T1000 (cell line): ENCODE measurements around the gene C19orf44.
A peak's percentile ranks its signal among the peaks of the same experiment; 100 is the strongest.
"Not testable (repeated sequence)": the region's sequence is repeated elsewhere in the genome, so short reads cannot be mapped to it uniquely, and the experiment has no call there.

ENCODE experiments used
- DNase-seq: peaks from one replicate; lab custom pipeline; 2025; ENCODE audit warnings: mixed read lengths; lab: John Stamatoyannopoulos, UW

The C19orf44 gene

DNA sequence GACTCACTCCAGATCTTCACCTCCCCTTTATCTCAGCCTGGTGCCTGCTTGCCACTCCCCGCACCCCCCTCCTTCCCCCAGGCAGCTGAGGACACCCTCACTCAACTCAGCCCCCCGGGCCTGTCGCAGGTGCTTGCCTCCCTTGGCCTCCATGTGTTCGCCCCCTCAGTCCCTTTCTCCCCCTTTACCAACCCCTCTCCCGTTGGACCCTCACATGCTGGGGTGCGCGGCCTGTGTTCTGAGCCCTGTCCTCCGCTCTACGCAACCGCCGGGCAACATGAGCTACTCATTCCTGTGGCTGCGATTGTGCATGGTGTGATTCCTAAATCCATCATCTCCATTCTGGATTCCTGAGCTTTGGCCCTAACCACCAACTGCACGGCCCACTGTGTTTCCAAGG, 40.9 kb downstream of the C19orf44 start:
- no peak for DNase-seq

DNA sequence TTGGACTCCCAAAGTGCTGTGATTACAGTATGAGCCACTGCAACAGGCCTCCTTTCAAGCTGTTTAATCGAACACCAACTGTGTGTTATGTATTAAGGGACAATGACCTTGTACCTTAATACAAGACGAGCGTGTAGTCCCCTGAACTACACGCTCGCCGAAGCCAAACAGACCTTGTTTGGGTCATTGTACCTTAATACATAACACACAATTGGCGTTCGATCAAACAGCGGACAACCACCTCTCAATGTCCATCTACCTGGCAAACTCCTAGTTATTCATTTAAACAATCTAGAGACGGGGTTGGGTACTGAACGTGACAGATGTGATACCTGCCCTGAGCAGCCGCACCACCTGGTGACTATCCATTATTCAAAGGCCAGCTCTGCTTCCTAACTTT, 44.8 kb downstream of the C19orf44 start:
- DNase-seq = no peak

DNA sequence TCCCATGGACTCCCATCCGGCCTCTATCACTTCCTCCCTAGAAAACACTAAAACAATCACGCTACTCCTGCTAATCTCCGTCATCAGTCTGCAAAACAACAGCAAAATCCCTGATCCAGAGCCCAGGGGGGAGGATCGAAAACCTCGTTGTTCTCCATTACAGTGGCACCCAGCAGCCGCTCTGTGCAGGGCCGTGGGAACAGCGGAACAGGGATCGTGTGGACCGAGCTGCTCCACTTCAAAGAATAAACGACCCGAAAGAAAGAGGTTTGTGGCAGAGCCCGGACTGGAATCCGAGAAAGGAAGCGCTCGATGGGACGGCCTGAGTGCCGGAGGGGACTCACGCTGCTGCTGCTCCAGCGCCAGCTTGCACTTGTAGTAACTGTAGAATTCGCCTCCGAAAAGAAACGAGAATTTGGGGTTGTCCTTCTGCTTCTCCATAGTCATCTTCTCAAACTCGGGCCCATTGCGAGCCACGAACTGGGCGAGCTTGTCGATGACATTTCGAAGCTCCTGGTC, 45.4 kb downstream of the C19orf44 start:
- no peak for DNase-seq

DNA sequence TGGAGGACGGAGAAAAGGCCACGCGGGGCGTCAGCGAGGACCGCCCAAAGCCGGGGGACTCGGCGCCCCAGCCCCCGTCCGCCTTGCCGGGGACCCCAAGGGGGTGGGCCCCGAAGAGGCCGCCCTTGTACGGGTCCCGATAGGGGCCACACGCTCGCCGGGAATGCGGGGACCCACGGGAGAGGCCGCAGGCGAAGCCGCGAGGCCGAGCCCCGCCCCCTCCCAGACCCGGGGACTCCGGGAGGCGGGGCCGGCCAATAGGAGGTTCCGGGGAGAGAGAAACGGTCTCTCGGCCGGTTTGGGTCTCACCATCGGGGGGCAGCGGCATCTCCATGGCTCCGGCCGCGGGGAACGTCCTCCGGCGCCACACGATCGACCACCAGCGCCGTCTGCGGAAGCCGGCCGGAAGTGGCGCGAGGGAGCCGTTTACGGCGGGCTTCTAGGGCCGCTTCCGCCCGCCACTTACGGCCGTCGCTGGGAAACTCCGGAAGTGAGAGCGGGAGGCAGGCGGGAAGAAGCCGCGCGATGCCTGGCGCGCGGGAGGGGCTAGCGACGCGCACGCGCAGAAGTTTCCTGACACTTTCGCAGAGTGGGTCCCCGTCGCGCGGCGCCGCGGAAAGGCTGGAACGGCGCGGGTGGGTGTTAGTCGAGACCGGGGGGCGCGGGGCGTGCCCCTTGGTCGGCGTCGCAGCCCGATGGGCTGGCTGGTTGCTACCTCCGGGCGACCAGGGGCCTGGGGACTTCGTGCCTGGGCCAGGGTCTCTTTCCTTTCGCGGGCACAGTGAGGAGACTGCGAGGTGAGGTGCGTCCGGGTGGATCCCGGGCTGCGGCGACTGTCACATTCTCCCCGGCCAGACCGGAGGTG, 46.1 kb downstream of the C19orf44 start, which contains the start of gene CHERP:
TSS of gene CHERP (minus strand) at position 393 of the 865 bp plus-strand sequence. CDS start at position 334, 59 bp downstream.
- DNase-seq = peak; percentile 89

DNA sequence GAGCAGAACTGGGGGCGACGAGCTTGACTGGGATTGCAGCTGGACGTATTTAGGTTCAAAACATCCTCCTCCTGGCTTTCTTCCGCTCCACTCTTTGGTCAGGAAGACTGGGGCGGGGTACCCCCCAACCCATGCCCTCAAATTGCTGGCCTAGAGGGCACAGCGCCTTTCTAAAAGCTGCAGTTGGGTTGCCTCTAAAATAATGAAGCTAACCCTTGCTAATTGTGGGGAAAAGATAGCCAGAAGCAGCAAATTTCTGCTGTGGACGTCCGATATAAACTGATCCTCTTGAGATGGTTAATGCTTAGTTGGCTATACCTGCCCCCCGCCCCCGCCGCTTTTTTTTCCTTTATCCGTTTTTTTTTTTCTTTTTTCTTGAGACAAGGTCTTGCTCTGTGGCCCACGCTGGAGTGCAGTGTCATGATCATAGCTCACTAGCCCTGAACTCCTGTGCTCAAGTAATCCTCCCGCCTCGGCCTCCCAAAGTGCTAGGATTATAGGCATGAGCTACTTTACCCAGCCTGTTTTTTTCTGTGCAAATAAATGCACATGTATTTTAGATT, 46.8 kb downstream of the C19orf44 start:
- no peak for DNase-seq

DNA sequence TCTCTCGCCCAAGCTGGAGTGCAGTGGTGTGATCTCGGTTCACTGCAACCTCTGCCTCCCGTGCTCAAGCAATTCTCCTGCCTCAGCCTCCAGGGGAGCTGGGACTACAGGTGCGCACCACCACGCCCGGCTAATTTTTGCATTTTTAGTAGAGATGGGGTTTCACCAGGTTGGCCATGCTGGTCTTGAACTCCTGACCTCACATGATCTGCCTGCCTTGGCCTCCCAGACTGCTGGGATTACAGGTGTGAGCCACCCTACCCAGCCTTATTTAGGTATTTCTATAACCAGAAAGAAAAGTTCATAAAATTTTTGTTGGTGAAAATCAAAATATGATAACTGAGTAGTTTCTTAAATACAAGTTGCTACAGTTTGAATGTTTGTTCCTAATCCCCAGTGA, 47.5 kb downstream of the C19orf44 start:
- not testable (repeated sequence) for DNase-seq

DNA sequence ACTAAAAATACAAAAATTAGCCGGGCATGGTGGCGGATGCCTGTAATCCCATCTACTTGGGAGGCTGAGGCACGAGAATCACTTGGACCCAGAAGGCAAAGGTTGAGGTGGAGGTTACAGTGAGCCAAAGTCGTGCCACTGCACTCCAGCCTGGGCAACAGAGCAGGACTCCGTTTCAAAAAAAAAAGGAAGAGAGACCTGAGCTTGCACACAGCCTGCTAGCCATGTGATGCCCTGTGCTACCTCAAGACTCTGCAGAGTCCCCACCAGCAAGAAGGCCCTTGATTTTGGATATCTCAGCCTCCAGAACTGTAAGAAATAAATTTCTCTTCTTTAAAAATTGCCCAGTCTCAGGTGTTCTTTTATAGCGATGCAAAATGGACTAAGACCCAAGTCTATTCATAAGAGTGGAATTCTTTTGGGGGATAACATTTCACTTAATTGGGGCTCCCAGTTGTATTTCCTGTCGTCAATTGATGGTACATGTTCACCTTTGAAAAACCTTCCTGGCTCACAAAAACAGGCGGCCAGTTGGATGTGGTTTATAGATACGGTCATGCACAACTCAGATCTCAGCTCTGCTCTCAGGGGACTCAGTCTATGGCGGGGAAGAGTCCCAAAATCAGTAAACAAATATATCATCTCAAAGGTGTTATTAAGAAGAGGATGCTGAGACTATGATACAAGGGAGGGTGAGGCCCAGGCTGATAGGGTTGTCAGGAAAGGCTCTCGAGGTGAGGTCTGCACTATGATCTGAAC, 48.5 kb downstream of the C19orf44 start:
- no peak for DNase-seq

DNA sequence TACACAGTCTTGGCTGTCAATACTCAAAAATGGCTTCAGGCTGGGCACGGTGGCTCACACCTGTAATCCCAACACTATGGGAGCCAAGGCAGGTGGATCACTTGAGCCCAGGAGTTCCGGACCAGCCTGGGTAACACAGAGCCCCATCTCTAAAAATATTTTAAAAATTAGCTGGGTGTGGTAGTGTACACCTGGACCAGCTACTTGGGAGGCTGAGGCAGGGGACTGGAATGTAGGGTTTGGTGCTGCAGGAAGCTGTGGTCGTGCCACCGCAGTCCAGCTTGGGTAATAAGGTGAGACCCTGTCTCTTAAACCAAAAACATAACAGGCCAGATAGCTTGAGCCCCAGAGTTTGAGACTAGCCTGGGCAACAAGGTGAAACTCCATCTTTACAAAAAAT, 52.8 kb downstream of the C19orf44 start:
- DNase-seq = no peak

DNA sequence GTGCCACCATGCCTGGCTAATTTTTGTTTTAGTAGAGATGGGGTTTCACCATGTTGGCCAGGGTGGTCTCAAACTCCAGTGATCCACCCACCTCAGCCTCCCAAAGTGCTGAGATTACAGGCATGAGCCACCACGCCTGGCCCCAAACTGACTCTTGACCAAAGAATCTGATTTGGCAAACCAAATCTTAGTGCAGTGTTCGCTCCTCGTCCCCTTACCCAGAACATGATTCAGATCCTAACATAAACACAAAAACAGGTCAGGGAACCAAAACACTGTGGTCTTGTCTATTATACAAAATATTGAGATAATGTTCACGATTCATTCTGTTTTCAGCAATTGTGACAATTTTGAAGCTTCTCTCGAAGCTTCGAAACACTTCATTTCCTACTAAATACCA, 55.7 kb downstream of the C19orf44 start:
- DNase-seq = not testable (repeated sequence)

DNA sequence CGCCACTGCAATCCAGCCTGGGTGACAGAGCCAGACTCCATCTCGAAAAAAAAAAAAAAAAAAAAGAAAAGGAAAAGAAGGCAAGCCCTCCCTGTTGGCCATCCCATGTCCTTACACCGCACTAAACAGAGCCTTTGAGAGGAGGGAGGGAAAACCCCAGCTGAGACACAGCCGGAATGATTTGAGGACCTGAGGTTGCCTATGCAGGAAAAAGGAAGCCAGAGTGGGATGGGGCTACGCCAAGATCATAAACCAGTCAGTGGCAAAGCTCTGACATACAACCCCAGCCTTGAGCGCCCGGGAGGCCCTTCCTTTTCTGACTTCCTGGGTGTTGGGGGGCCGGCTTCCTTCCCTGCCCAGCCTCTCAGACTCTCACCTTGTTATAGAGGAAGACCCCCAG, 58.6 kb downstream of the C19orf44 start:
- no peak for DNase-seq

DNA sequence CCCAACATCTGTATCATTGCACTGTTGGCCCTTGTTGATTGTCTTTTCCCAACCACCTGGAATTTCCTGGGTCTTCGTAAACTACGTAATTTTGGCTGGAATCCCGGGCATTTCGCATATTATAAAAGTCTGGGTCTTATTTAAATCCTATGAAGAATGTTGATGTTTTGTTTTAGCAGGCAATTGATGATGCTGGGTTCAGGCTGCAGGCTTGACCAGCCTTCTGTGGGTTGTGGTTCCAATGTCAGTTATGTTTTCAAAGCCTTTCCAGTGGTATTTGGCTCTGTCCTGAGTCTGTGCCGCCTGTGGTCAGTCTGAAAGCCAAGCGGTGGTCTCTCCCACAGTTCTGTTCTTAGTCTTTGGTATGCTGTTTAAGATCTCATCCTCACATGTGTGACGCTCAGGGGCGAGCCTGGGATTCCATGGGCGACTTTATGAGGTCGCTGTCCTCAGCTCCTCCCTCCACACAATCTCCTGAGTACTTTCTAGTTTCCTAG, 63.6 kb downstream of the C19orf44 start:
- no peak for DNase-seq

DNA sequence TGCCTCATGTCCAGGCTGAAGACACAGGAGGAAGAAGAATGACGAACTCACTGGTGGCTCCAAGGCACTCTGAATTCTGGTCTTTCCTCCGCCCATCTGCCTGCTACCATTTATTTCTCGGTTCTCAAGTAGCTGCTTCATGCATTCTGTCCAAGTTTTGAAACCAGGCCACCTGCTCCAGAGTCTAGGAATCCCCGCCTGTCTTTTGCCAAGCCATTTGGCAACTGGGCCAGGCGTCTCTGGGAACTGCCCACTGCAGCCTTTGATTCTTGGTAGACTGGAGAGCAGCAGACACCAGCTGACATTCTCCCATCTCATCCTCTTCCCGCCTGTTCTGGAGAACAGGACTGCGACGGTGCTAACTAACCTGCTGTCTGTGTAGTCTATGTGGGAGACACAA, 65.2 kb downstream of the C19orf44 start:
- no peak for DNase-seq

DNA sequence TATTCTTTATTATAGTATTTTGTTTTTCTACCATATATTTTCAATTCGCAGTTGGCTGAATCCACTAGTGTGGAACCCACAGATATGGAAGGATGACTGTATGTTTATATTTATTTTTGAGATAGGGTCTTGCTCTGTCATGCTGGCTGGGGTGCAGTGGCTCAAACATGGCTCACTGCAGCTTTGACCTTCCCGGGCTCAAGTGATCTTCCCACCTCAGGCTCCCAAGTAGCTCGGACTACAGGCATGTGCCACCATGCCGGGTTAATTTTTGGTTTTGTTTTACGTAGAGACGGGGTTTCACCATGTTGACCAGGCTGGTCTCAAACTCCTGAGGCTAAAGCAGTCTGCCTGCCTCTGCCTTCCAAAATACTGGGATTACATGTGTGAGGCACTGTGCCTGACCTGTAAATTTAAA, 66.4 kb downstream of the C19orf44 start:
- no peak for DNase-seq

DNA sequence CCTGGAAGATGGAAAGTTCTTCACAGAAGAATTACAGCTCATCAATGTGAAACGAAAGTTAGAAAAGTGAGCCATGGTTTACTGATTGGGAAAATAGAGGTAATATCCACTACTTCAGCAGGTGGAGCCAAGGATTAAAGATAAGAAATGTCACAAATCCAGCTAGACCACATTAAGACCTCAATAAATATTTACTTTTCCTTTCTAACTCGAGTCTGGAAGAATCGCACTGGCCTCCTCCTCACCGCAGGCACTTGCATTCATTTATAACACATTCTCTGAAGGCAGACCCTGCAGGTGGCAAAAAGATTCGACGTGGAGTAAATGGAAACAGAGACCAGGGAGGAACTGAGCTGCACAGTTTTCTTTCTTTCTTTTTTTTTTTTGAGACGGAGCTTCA, 68.6 kb downstream of the C19orf44 start:
- DNase-seq = no peak

DNA sequence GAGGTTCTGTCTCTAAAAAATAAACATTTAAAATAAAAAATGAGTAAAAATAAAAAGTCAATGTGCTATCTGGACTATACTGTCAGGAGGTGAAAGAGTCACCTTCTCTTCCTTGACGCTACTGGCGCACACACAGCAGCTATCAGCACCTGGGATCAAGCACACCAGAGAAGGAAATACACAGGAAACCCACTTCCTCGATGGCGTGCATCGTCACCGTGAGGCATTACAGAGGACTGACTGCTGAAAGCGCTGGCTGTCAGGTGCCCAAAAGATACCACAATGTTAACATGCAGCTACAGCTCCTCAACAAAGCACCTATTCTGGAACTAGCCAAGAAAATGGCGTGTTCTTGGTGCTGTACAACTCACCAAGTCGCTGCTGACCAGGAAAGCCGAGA, 70.0 kb downstream of the C19orf44 start:
- DNase-seq = no peak

DNA sequence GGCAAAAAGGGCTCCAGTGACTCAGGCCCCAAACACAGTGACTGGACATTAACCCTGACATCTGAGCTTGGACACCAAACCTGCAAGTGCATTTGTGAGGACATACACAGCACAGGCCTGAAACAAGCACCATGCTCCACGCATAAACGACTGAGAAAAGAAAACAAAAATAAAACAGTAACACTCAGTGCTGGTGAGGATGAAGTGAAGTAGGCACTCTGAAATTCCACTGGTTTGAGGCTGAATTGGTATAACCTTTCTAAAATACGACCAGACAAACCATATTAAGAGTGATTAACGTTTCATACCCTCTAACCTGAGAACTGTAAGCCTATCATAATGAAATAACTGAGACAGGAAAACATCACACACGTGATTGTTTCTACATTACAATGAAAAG, 70.5 kb downstream of the C19orf44 start:
- DNase-seq = no peak

DNA sequence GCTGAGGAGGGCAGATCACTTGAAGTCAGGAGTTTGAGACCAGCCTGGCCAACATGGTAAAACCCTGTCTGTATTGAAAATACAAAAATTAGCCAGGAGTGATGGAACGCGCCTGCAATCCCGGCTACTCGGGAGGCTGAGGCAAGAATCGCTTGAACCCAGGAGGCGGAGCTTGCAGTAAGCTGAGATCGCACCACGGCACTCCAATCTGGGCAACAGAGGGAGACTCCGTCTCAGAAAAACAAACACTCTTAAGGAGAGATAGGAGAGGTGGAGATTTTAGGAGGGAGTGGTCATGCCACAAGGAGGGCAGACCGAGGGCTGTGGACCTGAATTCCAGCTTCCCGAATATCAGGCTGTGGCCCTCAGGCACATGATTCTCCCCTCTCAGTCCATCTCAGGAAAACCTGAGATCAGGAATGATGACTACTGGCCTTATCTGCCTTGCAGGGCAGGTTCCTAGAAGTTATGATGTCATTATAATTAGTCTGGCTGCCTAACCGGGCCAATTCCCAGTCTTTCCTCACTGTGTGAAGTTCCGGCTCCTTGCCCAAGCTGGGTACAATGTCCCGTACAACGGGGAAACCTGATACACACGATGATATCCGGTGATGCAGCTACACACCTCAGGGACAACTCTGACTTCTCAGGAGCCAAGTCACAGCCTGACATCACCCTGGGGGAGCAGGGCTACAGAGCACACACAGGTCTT, 73.6 kb downstream of the C19orf44 start:
- DNase-seq = no peak
